DOHH2 (cell line): ENCODE measurements around the gene KAT6B.

Source experiments
- H3F3A ChIP-seq: fragments of 200-600 bp; sonication (generic), shearing (Covaris generic); 2 replicates; pipeline ENCODE4 v1.6.0; 2016; ENCODE audit warnings: antibody characterized with exemption, mild to moderate bottlenecking; ENCODE audit not compliant: control insufficient read depth, insufficient read depth
- H3K27ac ChIP-seq: fragments of 200-600 bp; sonication (generic); 2 replicates; pipeline ENCODE4 v1.5.1; 2014; ENCODE audit warnings: low read depth, mild to moderate bottlenecking, low read length, moderate library complexity
- H3K27me3 ChIP-seq: fragments of 200-600 bp; sonication (generic); 2 replicates; pipeline ENCODE4 v1.6.1; 2014; ENCODE audit warnings: mild to moderate bottlenecking, low read length, mixed read lengths; ENCODE audit not compliant: control insufficient read depth
- H3K36me3 ChIP-seq: fragments of 200-600 bp; sonication (generic); 2 replicates; pipeline ENCODE4 v1.6.1; 2014; ENCODE audit warnings: mild to moderate bottlenecking, low read length, moderate library complexity, mixed read lengths; ENCODE audit not compliant: control insufficient read depth
- H3K4me1 ChIP-seq: fragments of 200-600 bp; sonication (generic); 2 replicates; pipeline ENCODE4 v1.6.1; 2014; ENCODE audit warnings: mild to moderate bottlenecking, low read length, mixed read lengths; ENCODE audit not compliant: control insufficient read depth
- H3K4me2 ChIP-seq: fragments of 200-600 bp; sonication (generic); 2 replicates; pipeline ENCODE4 v1.6.0; 2014; ENCODE audit warnings: mild to moderate bottlenecking, low read length, moderate library complexity
- H3K4me3 ChIP-seq: fragments of 200-600 bp; sonication (generic); 2 replicates; pipeline ENCODE4 v1.5.1; 2014; ENCODE audit warnings: mild to moderate bottlenecking, low read length, mixed read lengths
- H3K79me2 ChIP-seq: fragments of 200-600 bp; sonication (generic); 2 replicates; pipeline ENCODE4 v1.6.1; 2014; ENCODE audit warnings: mild to moderate bottlenecking, low read length, mixed read lengths; ENCODE audit not compliant: control insufficient read depth
- H3K9me2 ChIP-seq: fragments of 200-600 bp; sonication (generic); replicated peaks from 2 replicates; pipeline ENCODE4 v1.6.1; 2014; ENCODE audit warnings: mild to moderate bottlenecking, low read length, mixed read lengths; ENCODE audit not compliant: control insufficient read depth
- H3K9me3 ChIP-seq: fragments of 200-600 bp; sonication (generic); 2 replicates; pipeline ENCODE4 v1.6.1; 2014; ENCODE audit warnings: antibody characterized with exemption, low read length, mixed read lengths; ENCODE audit not compliant: control insufficient read depth, insufficient read depth
- H4K20me1 ChIP-seq: fragments of 200-600 bp; sonication (generic); 2 replicates; pipeline ENCODE4 v1.6.0; 2014; ENCODE audit warnings: low read depth, mild to moderate bottlenecking, antibody characterized with exemption, low read length, moderate library complexity; ENCODE audit not compliant: control insufficient read depth, insufficient read depth
- EZH2phosphoT487 ChIP-seq: fragments of 200-600 bp; sonication (generic); IDR thresholded peaks from 2 replicates; pipeline ENCODE4 v1.6.1; 2017; ENCODE audit warnings: borderline replicate concordance, mild to moderate bottlenecking, antibody characterized with exemption, low read length, moderate library complexity, mixed read lengths
- TF ChIP-seq, protein P1 (sequence below): fragments of 200-600 bp; sonication (generic); IDR thresholded peaks from one replicate; pipeline ENCODE4 v1.5.1; 2014; ENCODE audit warnings: antibody characterized with exemption, mild to moderate bottlenecking, low read depth, low read length; ENCODE audit not compliant: poor library complexity, severe bottlenecking

Gene KAT6B

GRCh38 chr10:74831518-74832120, 5.2 kb downstream of the KAT6B start:
- Histone ChIP-seq H3K9me2 (no peaks in the 10 kb centered on the region), H4K20me1 (no peaks in the 10 kb centered on the region), H3K36me3 (0 out of 2 replicates have a peak, but pooled peaks cover 3% of the 10 kb centered on the region), H3K4me2 (no peak overlapping the region), H3K27ac (no peak overlapping the region), H3K9me3 (no peaks in the 10 kb centered on the region), H3K4me1 (peaks cover 42% of the 10 kb centered on the region), H3K27me3 (no peaks in the 10 kb centered on the region), H3K4me3 (no peak overlapping the region), H3K79me2 (peaks cover 84% of the 10 kb centered on the region), H3F3A (0 out of 2 replicates have a peak, but pooled peaks cover 2% of the 10 kb centered on the region)
- TF ChIP-seq, protein P1, sequence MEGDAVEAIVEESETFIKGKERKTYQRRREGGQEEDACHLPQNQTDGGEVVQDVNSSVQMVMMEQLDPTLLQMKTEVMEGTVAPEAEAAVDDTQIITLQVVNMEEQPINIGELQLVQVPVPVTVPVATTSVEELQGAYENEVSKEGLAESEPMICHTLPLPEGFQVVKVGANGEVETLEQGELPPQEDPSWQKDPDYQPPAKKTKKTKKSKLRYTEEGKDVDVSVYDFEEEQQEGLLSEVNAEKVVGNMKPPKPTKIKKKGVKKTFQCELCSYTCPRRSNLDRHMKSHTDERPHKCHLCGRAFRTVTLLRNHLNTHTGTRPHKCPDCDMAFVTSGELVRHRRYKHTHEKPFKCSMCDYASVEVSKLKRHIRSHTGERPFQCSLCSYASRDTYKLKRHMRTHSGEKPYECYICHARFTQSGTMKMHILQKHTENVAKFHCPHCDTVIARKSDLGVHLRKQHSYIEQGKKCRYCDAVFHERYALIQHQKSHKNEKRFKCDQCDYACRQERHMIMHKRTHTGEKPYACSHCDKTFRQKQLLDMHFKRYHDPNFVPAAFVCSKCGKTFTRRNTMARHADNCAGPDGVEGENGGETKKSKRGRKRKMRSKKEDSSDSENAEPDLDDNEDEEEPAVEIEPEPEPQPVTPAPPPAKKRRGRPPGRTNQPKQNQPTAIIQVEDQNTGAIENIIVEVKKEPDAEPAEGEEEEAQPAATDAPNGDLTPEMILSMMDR: no peak
- TF ChIP-seq EZH2phosphoT487: no peak

GRCh38 chr10:74835963-74836362, 9.6 kb downstream of the KAT6B start:
- Histone ChIP-seq H3K9me2 (no peaks in the 10 kb centered on the region), H3K79me2 (peaks cover 72% of the 10 kb centered on the region), H3K4me3 (no peak overlapping the region)

DNA sequence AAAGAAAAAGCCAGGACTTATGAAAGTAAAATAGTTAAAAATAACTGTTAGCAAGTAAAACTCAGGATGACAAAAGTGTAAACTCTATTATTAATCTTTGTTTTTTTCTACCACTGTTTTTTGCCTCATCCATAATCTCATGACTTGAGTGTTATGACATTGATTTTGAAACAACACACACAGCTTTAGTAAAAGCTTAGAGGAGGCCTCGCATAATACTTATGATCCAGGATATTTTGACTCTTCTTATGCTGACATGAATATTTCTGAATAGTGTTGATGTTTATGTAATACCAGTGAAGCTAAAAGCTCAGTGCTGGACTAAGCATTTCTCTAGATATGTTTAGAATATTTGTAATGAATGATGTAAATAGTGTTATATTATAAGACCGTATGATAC, 10.5 kb downstream of the KAT6B start:
- Histone ChIP-seq H3K9me2 (no peaks in the 10 kb centered on the region), H3K4me2 (no peak overlapping the region), H3K27ac (no peak overlapping the region), H3K4me1 (peaks cover 21% of the 10 kb centered on the region), H4K20me1 (no peaks in the 10 kb centered on the region), H3K36me3 (0 out of 2 replicates have a peak, but pooled peaks cover 3% of the 10 kb centered on the region), H3K9me3 (no peaks in the 10 kb centered on the region), H3K79me2 (peaks cover 63% of the 10 kb centered on the region), H3F3A (no peaks in the 10 kb centered on the region), H3K4me3 (no peak overlapping the region), H3K27me3 (no peaks in the 10 kb centered on the region)
- TF ChIP-seq, protein P1: no peak
- TF ChIP-seq EZH2phosphoT487: no peak

More at GRCh38 chr10:74835963-74836362, 9.6 kb downstream of the KAT6B start:
- Histone ChIP-seq H4K20me1 (no peaks in the 10 kb centered on the region), H3K27ac (no peak overlapping the region), H3K4me2 (no peak overlapping the region), H3K4me1 (peaks cover 22% of the 10 kb centered on the region), H3K36me3 (0 out of 2 replicates have a peak, but pooled peaks cover 3% of the 10 kb centered on the region), H3F3A (no peaks in the 10 kb centered on the region), H3K9me3 (no peaks in the 10 kb centered on the region), H3K27me3 (no peaks in the 10 kb centered on the region)
- no peak for TF ChIP-seq EZH2phosphoT487
- TF ChIP-seq, protein P1: no peak
